Endodermal cell (in vitro differentiated cells): ENCODE measurements around the gene PYDC1. TPM values are rescaled to one million over a fixed set of nuclear protein-coding genes. Genes with fewer than 3 reads are reported as not detected.

Experiments used
- DNase-seq: peaks from one replicate; pipeline ENCODE4 v3.0.0-alpha.2; 2017
- H3K27ac ChIP-seq: 2 replicates; pipeline ENCODE4 v1.5.1; 2013; ENCODE audit warnings: mild to moderate bottlenecking, low read depth, low read length, moderate library complexity
- H3K27me3 ChIP-seq: 2 replicates; pipeline ENCODE4 v1.6.1; 2013; ENCODE audit warnings: mild to moderate bottlenecking, low read length, moderate library complexity; ENCODE audit not compliant: insufficient read depth, control insufficient read depth, poor library complexity, severe bottlenecking
- H3K36me3 ChIP-seq: 2 replicates; pipeline ENCODE4 v1.7.0; 2013; ENCODE audit warnings: mild to moderate bottlenecking, low read length, moderate library complexity; ENCODE audit not compliant: control insufficient read depth, insufficient read depth
- H3K4me1 ChIP-seq: one replicate; pipeline ENCODE4 v1.7.0; 2013; ENCODE audit warnings: low read length; ENCODE audit not compliant: control insufficient read depth, insufficient read depth
- H3K4me3 ChIP-seq: 2 replicates; pipeline ENCODE4 v1.5.1; 2013; ENCODE audit warnings: mild to moderate bottlenecking, low read length, moderate library complexity
- H3K9ac ChIP-seq: 2 replicates; pipeline ENCODE4 v1.6.1; 2013; ENCODE audit warnings: mild to moderate bottlenecking, low read length, moderate library complexity; ENCODE audit not compliant: poor library complexity, severe bottlenecking; ENCODE audit errors: extremely low read depth
- H3K9me3 ChIP-seq: 2 replicates; pipeline ENCODE4 v1.6.1; 2013; ENCODE audit warnings: mild to moderate bottlenecking, low read length, moderate library complexity; ENCODE audit not compliant: control insufficient read depth
- H3K27ac Mint-ChIP-seq: 2 replicates; pipeline ENCODE4 v1.8.0; 2020; ENCODE audit warnings: mixed read lengths
- H3K27me3 Mint-ChIP-seq: 2 replicates; pipeline ENCODE4 v1.8.0; 2021; ENCODE audit warnings: mild to moderate bottlenecking, mixed read lengths; ENCODE audit not compliant: insufficient read depth
- H3K36me3 Mint-ChIP-seq: 2 replicates; pipeline ENCODE4 v1.8.0; 2020; ENCODE audit warnings: low read depth, mixed read lengths
- H3K4me1 Mint-ChIP-seq: 2 replicates; pipeline ENCODE4 v1.8.0; 2020; ENCODE audit warnings: mixed read lengths
- H3K4me3 Mint-ChIP-seq: 2 replicates; pipeline ENCODE4 v1.8.0; 2020; ENCODE audit warnings: mild to moderate bottlenecking, moderate library complexity, mixed read lengths
- H3K9me3 Mint-ChIP-seq: 2 replicates; pipeline ENCODE4 v1.8.0; 2020; ENCODE audit warnings: mild to moderate bottlenecking, mixed read lengths
- CTCF ChIP-seq: fragments of 200-600 bp; sonication (generic); conservative IDR thresholded peaks from 2 replicates; pipeline ENCODE4 v1.5.0; 2021; ENCODE audit warnings: antibody characterized with exemption, mild to moderate bottlenecking
- WGBS, 2 experiments: methylation state at CpG; one replicate each; pipeline versions ENCODE4 v1.1.5 to v1.1.7; 2013; ENCODE audit warnings: missing lambda C conversion rate in 2 of 2, mixed read lengths in 1 of 2; ENCODE audit not compliant: insufficient coverage in 1 of 2, insufficient read length in 1 of 2; 5-methylcytosine and 5-hydroxymethylcytosine counted together
- total RNA-seq, 2 donors: library from RNA; stranded (reverse); fragmentation: NEBNext Ultra II Directional in 1 of 2; extraction: Animal tissue kit (Norgen Biotek cat#: 25700) in 1 of 2; gene quantifications; 2 replicates in 1 of 2; 3 replicates in 1 of 2; pipeline ENCODE4 v1.2.1, GENCODE V29; 2021

The PYDC1 gene
- total RNA-seq, 2 donors from 2014 or later, result not detected

DNA sequence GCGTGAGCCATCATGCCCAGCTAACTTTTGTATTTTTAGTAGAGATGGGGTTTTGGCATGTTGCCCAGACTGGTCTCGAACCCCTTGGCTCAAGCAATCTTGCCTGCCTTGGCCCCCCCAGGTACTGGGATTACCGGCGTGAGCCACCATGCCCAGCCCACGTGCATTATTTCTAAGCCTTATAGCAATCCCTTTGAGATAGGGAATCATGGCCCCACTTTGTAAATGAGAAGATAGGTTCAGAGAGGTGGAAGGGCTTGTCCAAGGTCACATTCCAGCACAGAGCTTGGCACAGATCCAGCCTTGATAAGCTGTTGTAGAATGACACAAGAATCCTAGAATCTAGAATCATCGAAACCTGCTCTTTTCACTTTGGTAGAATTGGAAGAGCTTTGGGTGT is 10.2 kb downstream of the PYDC1 start:
- TF ChIP-seq CTCF, result no peak
- Mint-ChIP-seq H3K27ac (no peak overlapping the region), H3K27me3 (peaks cover 49% of the 10 kb centered on the region), H3K4me3 (no peak overlapping the region), H3K36me3 (no peaks in the 10 kb centered on the region), H3K4me1 (peaks cover 1% of the 10 kb centered on the region), H3K9me3 (no peaks in the 10 kb centered on the region)
- no peak overlapping the region for H3K27ac ChIP-seq
- no peak overlapping the region for H3K9ac ChIP-seq
- 92 to 93% methylated on average over 3 to 6 of the region's 6 CpGs for WGBS, 2 experiments
- H3K4me3 ChIP-seq, result no peak overlapping the region
- H3K36me3 ChIP-seq, result no peaks in the 10 kb centered on the region
- H3K27me3 ChIP-seq, result peaks cover 26% of the 10 kb centered on the region
- H3K9me3 ChIP-seq, result no peaks in the 10 kb centered on the region
- DNase-seq, result no peak
- H3K4me1 ChIP-seq, result no peaks in the 10 kb centered on the region

GRCh38 chr16:31204871-31205666 is 11.9 kb downstream of the PYDC1 start:
- H3K9ac ChIP-seq, result no peak overlapping the region
- Mint-ChIP-seq H3K27me3 (peaks cover 42% of the 10 kb centered on the region), H3K4me1 (peaks cover 8% of the 10 kb centered on the region), H3K36me3 (no peaks in the 10 kb centered on the region), H3K9me3 (no peaks in the 10 kb centered on the region), H3K4me3 (no peak overlapping the region), H3K27ac (no peak overlapping the region)
- H3K27me3 ChIP-seq, result peaks cover 26% of the 10 kb centered on the region
- WGBS, 2 experiments, result 92 to 100% methylated on average over 7 to 8 of the region's 9 CpGs
- no peak overlapping the region for H3K4me3 ChIP-seq
- H3K4me1 ChIP-seq, result no peaks in the 10 kb centered on the region
- H3K36me3 ChIP-seq, result no peaks in the 10 kb centered on the region
- DNase-seq, result no peak
- H3K27ac ChIP-seq, result no peak overlapping the region
- H3K9me3 ChIP-seq, result no peaks in the 10 kb centered on the region
- no peak for TF ChIP-seq CTCF

DNA sequence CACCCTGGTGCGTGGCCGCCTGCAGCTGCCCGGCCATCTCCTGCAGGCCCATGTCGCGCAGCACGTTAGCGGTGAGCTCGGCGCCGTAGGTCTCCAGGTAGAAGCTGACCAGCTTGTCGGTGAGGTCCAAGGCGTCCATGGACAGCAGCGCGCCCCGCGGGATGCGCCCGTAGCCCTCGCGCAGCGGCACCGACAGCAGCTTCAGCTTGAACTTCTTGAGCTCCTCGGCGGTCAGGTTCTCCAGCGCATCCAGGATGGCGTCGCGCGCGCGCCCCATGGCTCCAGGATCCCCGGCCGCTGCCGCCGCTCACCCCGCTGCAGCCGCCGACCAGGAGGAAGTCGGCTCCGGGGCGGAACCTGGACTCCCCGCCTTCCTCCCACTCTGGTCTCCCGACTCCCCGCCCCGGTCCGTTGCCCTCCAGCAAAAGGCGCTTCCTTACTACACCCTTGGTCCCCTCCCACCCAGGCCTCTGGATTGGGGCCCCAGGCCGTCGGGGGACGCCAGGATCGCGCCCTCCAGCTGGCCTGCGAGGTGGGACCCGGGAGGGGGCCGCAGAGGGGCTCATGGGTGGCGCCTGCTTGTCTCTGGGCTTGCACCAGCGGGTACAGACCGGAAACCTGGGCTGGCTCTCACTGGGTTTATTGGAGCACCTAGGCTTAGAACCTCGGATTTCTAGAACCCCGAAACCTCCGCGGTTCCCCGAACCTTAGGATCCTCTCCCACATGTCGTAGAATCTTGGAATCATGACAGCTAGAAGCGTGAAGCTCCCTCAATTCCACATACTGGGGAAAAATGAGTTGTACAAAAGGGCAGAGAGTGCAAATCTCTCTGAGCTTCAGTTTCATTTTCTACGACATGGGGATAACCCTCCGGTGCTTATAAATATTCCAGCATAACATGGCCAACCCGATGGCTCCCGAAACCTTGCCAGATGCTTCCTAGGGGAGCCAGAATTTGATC is 14.2 kb downstream of the PYDC1 start, which contains the start of gene PYCARD:
Gene PYCARD, minus strand, starts transcription at position 347 of the 962 bp plus-strand sequence. Its CDS starts 70 bp downstream, at position 277.
- DNase-seq, result peak; percentile 83
- peaks cover 20% of the 10 kb centered on the region for H3K36me3 ChIP-seq
- Mint-ChIP-seq H3K4me1 (peaks cover 8% of the 10 kb centered on the region), H3K27me3 (peaks cover 36% of the 10 kb centered on the region), H3K9me3 (no peaks in the 10 kb centered on the region), H3K4me3 (peak within 1 kb of the TSS; percentile 78), H3K27ac (peak within 1 kb of the TSS; percentile 68), H3K36me3 (peaks cover 10% of the 10 kb centered on the region)
- peaks cover 26% of the 10 kb centered on the region for H3K27me3 ChIP-seq
- H3K9me3 ChIP-seq, result no peaks in the 10 kb centered on the region
- H3K4me1 ChIP-seq, result no peaks in the 10 kb centered on the region
- no peak within 1 kb of the TSS for H3K9ac ChIP-seq
- WGBS, 2 experiments, result 33 to 34% methylated on average over 40 to 69 of the region's 69 CpGs
- no peak for TF ChIP-seq CTCF
- peak within 1 kb of the TSS; percentile 49 for H3K4me3 ChIP-seq
- no peak within 1 kb of the TSS for H3K27ac ChIP-seq
